ENCODE results near the gene NPVF.

Gene NPVF

DNA sequence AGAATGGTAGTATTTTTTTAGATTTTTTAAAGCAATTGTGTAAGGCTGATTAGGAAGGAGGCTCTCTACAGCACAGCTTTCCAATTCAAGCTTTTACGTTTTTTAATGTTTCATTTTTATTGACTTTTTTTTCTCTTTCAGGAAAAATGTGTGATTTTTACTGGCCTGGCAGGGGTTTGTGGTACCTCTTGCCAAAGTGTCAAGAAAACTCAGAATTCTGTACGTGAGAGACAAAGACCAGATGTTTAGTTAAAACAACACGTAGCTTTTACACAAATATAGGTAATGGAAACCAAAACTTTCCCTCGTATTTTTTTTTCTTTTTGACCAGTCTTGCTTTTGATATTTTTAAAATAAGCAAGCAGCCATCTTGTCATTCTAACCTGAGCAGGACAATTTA, 6.0 kb upstream of the NPVF start:
- DNase-seq (ENCODE audit: low read depth): no peak

DNA sequence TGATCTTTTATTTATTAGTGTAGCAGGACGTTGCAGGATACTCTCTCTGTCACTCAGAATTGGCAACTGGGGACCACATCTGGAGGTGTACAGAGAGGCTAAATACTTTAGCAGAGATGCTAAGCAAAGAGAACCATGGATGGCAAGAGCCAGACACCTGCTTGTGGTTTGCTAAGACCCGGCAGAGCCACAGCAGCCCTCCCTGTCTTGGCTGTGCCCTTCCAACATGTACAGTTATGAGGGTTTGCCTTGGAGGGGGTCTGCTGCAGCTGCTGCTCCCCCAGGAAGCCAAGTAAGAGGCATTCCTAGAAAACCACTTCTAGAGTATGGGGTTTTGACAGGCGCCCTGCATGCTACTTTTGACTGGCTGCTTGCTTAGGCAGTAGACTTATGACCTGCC, 5.1 kb downstream of the NPVF start:
- no peak for DNase-seq (ENCODE audit: low read depth)

DNA sequence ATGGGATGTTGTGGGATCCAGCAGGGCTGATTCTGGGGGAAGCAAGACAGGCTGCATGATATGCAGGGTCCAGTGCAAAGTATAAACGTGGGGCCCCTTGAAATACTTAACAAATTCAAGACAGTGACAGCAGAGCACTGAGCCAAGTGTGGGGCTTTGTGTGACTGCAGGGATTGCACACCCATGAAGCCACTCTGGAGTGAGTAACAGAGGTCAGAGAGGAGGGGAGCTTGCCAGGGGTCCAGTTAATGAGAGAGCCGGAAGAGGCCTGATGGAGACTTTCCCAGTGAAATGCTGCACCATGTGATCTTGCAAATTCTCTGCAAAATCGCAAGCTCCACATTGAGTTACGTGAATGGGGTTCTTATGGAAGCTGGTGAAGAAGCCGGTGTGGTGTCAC, 5.6 kb downstream of the NPVF start:
- DNase-seq (ENCODE audit: low read depth): no peak

DNA sequence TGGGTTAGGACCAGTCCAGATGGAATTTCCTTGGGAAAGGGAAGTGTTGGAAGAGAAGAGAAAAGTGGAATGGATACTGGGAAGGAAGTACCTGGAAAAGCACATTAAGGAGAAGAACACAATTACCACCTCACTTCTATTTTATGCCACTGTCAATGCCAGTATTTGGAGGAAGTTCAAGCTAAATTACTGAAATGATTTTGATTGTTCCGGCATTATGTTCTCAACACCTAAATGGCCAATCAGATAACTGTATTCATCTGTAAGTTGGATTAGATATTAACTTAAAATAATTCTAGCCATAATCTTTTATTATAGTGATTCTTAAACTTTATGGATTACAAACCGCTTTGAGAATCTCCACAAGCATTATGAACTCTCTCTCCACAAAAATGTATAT, 7.3 kb downstream of the NPVF start:
- DNase-seq (ENCODE audit: low read depth): no peak

GRCh38 chr7:25218191-25218590, 10.1 kb downstream of the NPVF start:
- DNase-seq (ENCODE audit: low read depth): no peak

GRCh38 chr7:25216837-25217236, 11.4 kb downstream of the NPVF start:
- DNase-seq (ENCODE audit: low read depth): peak; percentile 20

DNA sequence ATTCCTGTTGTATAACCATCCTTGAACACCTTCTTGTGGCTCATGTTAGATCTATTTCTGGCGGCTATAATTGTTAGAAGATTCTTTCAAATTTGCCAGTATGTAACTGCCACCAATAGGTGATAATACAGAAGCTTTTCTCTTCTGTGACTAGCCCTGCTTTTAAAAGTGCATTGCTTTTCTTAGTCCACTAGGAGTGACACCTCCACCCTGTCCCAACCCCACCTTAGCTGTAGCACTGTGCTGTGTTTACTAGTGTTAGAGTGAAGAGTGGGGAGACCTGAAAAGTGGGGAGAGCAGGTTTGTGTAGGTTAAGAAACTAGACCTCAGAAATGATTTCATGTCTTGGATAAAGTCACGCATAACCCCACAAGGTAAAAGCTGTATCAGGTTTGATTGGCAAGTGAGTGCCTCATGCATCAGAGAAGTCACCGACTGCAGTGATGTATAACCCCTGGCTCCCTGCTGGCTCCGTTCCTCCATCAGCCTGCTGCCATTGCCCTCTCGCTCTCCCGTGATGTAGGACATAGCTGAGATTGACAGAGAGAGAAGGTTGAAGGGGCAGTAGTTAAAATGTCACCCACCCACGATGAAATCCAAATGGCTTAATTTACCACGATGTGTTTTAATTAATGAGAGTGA, 12.5 kb downstream of the NPVF start:
- no peak for DNase-seq (ENCODE audit: low read depth)

DNA sequence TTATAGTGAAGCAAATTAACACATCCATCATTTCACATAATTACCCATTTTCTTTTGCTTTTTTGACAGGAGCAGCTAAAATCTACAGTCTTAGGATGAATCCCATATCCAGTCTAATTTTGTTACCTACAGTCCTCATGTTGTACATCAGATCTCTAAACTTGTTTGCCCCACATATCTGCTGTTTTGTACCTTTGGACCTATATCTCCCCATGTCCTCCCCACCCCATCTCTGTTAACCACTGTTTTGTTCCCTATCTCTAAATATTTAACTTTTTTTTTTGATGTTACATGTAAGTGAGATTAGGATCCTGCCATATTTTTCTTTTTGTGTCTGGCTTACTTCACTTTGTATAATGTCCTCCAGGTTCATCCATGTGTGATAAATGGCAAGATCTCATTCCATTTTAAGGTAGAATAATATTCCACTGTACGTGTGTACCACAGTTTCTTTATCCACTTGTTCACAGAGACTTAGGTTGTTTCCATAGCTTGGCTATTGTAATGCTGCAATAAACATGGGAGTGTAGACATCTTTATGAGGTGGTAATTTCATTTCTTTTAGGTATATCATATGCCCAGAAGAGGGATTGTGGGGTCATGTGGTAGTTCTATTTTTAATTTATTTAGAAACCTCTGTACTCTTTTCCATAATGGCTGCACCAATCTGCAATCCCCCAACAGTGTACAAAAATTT, 19.6 kb downstream of the NPVF start:
- no peak for DNase-seq (ENCODE audit: low read depth)

GRCh38 chr7:25207887-25208286, 20.4 kb downstream of the NPVF start:
- DNase-seq (ENCODE audit: low read depth): no peak

- no peak for DNase-seq (ENCODE audit: low read depth)
Measured at GRCh38 chr7:25206765-25207164, 21.5 kb downstream of the NPVF start.

DNA sequence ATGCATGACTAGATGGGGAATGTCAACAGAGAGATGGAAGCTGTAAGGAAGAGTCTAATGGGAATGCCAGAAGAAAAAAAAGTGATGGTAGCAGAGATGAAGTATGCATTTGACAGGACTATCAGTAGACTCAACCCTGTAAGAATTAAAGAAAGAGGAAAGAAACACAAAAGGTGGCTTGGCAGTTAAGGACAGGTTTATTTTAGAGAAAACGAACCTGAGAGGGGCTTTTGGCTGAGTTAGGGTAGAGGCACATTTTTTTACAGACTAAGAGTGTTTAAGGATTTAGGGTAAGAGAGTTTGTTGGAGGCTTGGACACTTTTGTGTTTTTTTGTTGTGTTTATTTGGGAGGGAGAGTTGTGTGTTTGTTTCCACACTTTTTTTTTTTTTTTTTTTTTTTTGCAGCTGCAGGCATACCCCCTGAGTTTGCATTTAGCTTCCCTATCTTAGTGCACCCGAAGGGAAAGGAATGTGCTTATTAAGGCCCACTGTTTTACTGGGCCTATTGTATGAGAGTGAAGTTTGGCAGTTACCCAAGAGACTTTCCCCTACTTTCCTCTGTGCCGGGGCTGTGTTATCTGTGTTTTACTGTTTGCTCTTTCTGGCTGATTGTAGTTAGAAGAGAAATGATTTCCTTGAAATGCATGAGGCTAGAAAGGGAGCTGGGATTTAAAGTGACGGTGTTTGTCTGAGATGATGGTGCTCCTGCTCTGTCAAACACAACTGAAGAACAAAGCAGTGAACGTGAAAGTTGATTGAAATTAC, 32.0 kb downstream of the NPVF start:
- DNase-seq (ENCODE audit: low read depth): no peak

DNA sequence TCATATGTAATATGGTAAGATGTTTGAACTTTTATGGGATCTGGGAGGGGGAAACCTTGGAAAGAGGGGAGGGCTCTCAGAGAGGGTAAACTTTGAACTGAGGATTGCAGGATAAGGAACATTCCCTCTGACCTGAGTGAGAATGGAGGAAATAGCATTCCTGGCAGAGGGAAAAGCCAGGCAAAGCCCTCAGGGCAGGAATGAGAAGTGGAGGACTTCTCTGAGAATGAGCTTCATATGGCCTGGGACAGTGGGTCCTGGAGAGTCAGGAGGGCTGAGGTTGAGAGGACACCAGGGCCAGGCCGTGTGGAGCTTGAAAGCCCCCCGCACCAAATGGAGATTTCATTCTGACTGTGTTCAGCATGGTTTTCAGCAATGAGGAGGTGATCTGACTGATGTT, 34.2 kb downstream of the NPVF start:
- no peak for DNase-seq (ENCODE audit: low read depth)

DNA sequence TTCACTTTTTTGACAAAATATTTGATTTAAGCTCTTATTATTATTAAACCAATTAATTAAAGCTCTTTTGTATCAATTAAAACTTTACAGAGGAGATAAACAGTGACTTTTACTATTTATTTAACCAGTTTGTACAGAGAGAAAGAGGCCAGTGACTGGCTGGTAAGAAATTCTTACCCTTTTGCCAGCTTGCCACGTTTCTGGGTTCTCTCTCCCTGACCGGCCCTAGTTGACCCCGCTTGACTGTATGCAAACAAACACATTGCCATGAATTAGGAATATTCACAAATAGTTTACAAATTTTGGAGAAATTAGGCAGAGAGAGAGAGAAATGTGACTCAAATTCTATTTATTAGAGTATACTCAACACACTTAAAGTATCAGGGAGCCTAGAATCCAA, 36.2 kb downstream of the NPVF start:
- DNase-seq (ENCODE audit: low read depth): no peak

DNA sequence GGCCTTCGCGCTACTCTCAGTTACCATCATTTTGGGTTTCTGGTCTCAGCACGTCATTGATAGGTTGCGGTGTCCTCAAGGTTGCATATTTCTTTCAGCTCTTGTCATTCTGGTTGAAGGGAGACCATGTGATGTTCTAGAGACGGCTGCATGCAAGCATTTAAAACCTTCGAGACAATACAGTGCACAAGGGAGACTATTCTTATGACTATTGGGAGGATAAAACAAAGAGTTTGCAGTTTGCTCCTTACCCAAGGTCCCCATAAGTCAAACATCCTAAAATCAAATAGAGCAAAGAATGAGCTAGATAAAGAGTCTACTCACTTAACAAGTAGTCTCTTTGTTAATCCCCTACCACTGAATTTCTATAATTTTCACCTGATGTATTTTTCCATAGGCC, 39.1 kb downstream of the NPVF start:
- DNase-seq (ENCODE audit: low read depth): no peak

DNA sequence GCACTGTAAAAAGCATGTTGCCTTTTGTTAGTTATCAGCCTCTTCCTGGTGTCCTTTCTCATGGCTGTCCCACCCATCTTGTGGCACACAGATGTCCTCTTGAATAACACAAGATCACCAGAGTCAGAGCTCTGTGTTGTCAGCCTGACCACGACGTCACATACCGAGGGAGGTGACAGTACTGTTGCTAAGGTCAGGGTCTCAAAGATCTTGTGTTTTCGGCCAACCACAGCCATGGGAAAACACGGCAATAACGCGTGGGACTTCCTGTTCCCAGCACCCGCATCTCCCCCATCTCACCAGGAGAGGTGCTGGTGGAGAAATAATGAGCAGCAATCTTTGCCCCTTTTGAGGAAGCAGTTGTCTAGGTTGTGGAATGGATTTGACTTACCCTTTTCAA, 40.4 kb downstream of the NPVF start:
- DNase-seq (ENCODE audit: low read depth): peak; percentile 25

DNA sequence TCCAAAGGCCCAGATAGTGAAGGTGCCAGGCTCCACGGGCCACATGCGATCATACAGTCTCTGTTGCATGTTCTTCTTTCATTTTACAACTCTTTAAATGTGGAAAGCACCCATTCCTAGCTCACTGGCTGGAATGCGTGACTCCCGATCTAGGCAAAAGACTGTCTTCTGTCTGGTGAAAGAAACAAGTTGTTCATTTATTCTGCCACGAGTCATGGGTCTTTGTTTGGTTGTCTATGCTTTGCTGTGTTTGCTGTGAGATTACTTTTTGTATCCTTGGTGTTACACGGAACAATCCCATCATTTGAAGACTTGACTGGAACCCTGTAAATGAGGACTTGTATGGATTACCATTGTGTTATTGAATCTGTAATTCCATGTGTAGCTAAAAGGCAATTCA, 41.9 kb downstream of the NPVF start:
- no peak for DNase-seq (ENCODE audit: low read depth)

- no peak for DNase-seq (ENCODE audit: low read depth)
Measured at GRCh38 chr7:25181532-25181931, 46.8 kb downstream of the NPVF start.

DNA sequence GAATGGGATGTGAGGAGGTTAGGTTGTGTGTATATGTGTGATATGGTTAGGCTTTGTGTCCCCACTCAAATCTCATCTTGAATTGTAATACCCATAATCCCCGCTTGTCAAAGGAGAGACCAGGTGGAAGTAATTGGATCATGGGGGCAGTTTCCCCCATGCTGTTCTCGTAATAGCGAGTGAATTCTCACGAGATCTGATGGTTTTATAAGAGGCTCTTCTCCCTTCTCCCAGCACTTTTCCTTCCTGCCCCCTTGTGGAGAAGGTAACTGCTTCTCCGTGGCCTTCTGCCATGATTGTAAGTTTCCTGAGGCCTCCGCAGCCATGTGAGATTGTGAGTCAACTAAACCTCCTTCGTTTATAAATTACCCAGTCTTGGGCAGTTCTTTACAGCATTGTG, 47.3 kb downstream of the NPVF start:
- no peak for DNase-seq (ENCODE audit: low read depth)

- DNase-seq (ENCODE audit: low read depth): no peak
Measured at GRCh38 chr7:25180592-25180923, 47.7 kb downstream of the NPVF start.

DNA sequence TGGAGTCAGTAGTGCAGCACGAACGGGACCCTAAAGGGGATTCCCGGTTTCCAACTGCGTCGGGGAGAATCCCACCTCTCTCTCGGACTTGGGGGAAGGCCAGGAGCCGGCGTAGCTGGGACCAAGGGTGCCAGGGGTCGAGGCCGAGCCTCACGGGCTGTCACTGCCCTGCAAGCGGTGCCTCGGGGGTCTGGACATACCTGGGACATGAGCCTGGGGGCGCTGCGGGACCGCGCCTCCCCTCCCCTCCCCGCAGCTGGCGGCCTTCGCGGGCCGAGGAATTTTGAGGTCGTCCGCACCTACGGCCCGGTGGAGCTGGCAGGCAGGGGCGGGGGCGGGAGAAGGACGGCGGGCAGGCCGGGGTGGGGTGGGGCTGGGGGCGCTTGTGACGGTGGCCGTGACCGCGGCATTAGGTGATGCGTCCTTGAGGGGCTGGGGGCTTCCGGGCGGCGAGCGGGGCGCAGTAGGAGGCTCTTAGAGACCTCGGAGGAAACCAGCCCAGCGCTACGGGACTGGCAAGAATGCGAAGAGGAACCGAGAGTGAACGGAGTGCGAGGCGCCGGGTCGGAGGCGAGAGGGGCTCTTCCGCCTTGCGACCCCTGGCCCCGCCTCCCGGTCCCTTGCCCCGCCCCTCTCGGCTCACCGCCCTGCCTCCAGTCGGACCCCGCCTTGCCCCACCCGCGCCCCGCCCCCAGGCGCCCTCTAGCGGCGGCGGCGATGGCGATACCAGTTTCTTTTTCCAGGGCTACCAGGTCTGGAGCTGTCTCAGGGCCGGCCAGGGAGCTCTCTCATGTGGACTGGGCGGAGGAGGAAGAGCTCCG, 48.3 kb downstream of the NPVF start:
- peak; percentile 75 for DNase-seq (ENCODE audit: low read depth)

- no peak for DNase-seq (ENCODE audit: low read depth)
Measured at GRCh38 chr7:25179325-25179724, 49.0 kb downstream of the NPVF start.
